ENCODE data around the gene ARSA.

DNA sequence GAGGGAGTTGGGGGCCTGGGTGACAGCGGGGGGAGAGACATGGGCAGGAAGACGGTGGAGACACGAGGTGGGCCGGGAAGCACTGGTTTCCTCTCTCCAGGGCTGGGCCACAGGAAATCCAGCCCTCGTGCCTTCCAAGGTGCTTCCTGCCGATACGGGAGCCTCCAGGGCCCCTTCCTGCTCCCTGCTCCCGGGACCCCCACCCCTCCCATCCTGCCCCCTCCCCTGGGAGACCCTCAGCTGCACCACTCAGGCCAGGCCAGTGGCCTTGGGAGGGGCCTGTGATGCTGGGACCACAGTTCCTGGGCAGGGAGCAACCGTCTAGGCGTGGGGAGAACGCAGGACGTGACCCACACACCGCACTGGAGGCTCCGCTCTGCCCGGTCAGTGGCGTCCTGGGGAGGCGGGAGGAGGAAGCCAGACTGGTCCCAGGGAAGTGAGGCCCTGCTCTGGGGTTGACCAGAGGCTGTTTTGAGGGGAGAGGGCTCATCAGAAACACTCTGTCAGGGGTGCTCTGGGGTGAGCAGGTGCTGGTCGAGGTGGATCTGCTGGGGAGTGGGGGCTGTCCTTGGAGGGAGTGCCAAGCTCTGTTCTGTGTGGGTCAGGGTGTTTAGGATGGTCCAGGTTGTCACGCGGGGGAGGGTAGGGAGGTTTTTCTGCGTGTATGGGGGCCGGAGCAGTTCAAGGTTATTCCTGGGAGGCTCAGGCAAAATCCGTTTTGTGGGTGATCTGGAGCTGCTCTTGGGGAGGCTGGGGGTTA lies 44.7 kb upstream of the ARSA start, which contains the start of gene SHANK3:
- TF ChIP-seq, protein P1, sequence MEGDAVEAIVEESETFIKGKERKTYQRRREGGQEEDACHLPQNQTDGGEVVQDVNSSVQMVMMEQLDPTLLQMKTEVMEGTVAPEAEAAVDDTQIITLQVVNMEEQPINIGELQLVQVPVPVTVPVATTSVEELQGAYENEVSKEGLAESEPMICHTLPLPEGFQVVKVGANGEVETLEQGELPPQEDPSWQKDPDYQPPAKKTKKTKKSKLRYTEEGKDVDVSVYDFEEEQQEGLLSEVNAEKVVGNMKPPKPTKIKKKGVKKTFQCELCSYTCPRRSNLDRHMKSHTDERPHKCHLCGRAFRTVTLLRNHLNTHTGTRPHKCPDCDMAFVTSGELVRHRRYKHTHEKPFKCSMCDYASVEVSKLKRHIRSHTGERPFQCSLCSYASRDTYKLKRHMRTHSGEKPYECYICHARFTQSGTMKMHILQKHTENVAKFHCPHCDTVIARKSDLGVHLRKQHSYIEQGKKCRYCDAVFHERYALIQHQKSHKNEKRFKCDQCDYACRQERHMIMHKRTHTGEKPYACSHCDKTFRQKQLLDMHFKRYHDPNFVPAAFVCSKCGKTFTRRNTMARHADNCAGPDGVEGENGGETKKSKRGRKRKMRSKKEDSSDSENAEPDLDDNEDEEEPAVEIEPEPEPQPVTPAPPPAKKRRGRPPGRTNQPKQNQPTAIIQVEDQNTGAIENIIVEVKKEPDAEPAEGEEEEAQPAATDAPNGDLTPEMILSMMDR (IDR thresholded peaks at IDR 0.05), result no peak
- TF ChIP-seq POLR2A (IDR thresholded peaks at IDR 0.05), result no peak
